PC-3 (cell line): Measurements from ENCODE around the gene BLM.
"Not testable (repeated sequence)": the region's sequence is repeated elsewhere in the genome, so short reads cannot be mapped to it uniquely, and the experiment has no call there.

Source experiments
- EZH2 ChIP-seq: fragments of 300-600 bp; sonication (generic); IDR thresholded peaks from one replicate; pipeline ENCODE4 v1.6.1; 2017; ENCODE audit warnings: antibody characterized with exemption, mild to moderate bottlenecking, low read length; ENCODE audit not compliant: unreplicated experiment
- EZH2phosphoT487 ChIP-seq: fragments of 300-600 bp; sonication (generic); IDR thresholded peaks from 2 replicates; pipeline ENCODE4 v1.6.1; 2018; ENCODE audit warnings: mild to moderate bottlenecking, antibody characterized with exemption, low read length, borderline replicate concordance
- TF ChIP-seq, protein P1 (sequence below): fragments of 300-600 bp; sonication (generic); conservative IDR thresholded peaks from 2 replicates; pipeline ENCODE4 v1.5.1; 2017; ENCODE audit warnings: antibody characterized with exemption, low read depth, mild to moderate bottlenecking, low read length

DNA sequence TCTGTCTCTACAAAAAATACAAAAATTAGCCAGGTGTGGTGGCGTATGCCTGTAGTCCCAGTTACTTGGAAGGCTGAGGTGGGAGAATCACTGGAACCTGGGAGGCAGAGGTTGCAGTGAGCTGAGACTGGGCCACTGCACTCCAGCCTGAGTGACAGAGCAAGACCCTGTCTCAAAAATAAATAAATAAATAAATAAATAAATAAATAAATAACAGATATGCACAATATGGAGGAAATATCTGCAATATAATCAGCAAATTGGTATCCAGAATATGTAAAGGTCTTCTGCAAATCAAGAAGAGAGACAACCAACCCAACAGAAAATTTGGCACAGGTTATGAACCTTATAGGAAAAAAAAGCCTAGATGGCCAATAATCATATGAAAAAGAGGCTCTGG, 132.3 kb downstream of the BLM start:
- not testable (repeated sequence) for TF ChIP-seq EZH2phosphoT487, EZH2
- TF ChIP-seq, protein P1, sequence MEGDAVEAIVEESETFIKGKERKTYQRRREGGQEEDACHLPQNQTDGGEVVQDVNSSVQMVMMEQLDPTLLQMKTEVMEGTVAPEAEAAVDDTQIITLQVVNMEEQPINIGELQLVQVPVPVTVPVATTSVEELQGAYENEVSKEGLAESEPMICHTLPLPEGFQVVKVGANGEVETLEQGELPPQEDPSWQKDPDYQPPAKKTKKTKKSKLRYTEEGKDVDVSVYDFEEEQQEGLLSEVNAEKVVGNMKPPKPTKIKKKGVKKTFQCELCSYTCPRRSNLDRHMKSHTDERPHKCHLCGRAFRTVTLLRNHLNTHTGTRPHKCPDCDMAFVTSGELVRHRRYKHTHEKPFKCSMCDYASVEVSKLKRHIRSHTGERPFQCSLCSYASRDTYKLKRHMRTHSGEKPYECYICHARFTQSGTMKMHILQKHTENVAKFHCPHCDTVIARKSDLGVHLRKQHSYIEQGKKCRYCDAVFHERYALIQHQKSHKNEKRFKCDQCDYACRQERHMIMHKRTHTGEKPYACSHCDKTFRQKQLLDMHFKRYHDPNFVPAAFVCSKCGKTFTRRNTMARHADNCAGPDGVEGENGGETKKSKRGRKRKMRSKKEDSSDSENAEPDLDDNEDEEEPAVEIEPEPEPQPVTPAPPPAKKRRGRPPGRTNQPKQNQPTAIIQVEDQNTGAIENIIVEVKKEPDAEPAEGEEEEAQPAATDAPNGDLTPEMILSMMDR = not testable (repeated sequence)
